Eye (tissue), 1 donor: ENCODE data around the gene TBCCD1.
"Not testable (repeated sequence)": the region's sequence is repeated elsewhere in the genome, so short reads cannot be mapped to it uniquely, and the experiment has no call there.

Experiments
- DNase-seq: peaks from one replicate; pipeline ENCODE4 v3.0.0-alpha.2; 2015

Gene TBCCD1

DNA sequence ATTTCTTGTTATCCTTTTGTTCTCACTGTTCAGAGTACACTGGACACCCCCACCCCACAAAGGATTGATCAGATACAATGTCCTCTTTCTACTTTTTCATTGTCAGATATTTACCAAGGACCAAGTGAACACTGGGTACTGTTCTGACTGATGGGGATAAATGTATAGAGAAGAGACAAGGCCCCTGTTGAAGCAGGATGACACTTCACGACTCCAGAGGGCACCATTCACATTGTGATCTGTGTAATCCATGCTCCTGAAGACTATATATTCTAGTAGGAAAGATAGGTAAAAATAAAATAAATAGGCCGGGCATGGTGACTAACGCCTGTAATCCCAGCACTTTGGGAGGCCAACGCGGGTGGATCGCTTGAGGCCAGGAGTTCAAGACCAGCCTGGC is 15.8 kb downstream of the TBCCD1 start:
- DNase-seq: no peak

DNA sequence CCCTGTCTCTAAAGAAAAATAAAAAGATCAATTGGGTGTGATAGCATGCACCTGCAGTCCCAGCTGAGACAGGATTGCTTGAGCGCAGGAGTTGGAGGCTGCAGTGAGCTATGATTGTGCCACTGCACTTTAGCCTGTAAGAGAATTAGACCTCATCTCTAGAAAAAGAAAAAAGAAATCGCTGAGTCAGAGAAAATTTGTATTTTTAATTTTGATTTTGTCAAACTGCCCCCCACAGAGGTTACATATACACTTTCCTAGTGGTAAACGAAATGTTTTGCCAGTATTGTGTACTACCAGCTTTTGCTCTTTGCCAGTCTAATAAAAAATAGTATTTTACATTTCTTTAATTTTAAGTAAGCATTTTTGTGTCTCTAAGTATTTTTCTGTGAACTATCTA is 17.6 kb downstream of the TBCCD1 start:
- no peak for DNase-seq

DNA sequence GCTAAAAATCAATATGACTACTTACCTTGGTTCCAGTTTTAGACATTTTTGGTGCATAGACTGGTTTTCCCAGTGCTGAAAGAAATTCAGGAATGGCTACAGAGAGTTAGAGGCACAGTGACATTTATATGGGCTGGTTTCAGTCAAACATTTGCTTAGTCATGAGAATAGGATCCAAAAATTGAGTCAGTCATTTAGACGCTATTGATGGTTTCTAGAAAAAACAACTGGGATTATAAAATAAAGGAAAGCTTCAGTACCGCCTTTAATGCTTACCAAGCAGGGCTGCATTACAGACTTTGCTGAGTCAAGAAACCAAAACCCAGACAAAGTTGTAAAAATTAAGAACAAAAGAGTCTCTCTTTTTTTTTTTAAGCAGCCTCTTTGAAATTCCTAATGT is 22.9 kb downstream of the TBCCD1 start, which contains the start of gene CRYGS:
Gene CRYGS (minus strand): TSS at position 100 of the 400 bp plus-strand sequence. CDS start 54 bp downstream, at position 46.
- DNase-seq: no peak

DNA sequence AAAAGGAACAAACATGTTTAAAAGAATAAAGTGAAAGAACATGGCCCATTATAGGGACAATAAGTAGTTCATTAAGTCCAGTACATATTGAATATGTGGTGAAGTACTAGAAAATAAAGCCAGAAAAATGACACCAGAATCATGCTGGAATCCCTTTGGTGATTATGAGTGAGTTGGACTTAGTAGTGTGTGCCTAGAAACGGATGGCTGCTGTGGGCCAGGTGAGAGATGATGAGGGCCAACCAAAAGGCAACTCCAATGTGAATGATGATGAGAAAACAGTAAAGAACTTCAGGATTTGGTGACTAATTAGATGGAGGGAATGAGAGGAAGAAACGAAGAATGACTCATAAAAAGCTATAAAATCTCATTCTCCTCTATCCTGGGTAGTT is 26.3 kb downstream of the TBCCD1 start:
- DNase-seq: no peak

DNA sequence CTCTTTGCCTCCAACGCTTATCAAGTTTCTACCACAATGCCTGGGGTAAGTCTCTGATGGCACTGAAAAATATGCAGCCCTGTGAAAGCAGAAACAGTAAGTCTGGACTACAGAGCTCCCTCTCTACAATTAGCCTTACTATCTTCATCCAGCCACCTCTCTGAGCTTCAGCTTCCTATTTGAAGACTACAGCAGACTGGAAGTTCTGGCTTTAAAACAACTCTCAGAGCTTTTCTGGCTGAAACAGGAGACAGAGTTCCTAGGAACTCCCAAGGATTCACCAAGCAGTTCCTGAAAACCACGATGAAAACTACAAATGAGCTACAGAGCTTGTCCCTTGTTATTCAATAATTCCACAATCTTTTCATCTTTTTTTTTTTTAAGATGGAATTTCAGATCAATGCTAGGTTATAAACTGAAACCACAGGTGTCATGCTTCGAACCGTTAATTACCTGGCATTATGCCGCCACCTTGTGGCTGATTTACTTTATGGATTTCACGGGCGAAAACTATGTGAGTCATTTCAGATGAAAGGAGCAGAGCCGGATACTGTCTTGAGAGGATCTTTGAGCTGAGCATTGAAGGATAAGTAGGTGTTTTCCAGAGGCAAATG is 26.8 kb downstream of the TBCCD1 start:
- peak; percentile 93 for DNase-seq

GRCh38 chr3:186538779-186539178 is 28.4 kb downstream of the TBCCD1 start:
- no peak for DNase-seq

GRCh38 chr3:186536883-186537844 is 30.0 kb downstream of the TBCCD1 start:
- DNase-seq: no peak

- no peak for DNase-seq
Measured at GRCh38 chr3:186534113-186534669, 32.9 kb downstream of the TBCCD1 start.

DNA sequence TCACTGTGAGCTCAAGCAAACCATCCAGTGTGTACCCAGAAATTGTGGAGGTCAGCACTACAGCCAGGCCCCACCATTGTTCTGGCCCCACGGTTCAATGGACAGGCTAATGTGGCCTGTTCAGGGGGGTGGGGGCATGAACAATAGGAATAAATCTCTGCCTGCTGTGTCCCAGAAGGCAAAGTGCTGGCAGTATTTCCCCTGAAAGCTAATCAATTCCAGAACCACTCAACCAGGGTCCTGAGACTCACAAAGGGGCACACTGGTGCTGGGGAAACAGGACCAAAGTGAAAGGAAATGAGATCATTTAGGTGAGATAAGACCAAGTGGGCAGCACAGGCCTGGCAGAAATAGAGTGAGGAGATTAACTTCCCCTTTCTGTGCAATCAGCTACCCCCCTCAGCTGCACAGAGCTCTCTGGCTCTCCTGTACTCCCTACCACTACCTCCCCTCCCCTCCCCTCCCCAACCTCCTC is 34.5 kb downstream of the TBCCD1 start:
- peak; percentile 82 for DNase-seq

GRCh38 chr3:186531694-186532093 is 35.4 kb downstream of the TBCCD1 start:
- DNase-seq: not testable (repeated sequence)

DNA sequence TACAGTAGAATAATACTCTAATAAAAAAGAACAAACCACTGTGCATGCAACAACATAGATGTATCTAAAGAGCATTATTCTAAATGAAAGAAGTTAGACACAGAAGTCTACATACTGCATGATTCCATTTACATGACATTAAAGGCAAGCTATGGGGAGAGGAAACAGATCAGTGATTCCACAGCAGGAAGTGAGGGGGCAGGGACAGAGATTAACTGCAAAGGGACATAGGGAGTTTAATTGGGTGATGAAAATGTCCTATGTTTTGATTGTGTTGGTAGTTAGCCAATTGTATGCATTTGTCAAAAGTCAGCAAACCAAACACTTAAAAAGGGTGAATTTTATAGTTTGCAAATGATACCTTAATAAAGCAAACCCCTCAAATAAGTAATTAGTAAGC is 36.7 kb downstream of the TBCCD1 start:
- DNase-seq: no peak

DNA sequence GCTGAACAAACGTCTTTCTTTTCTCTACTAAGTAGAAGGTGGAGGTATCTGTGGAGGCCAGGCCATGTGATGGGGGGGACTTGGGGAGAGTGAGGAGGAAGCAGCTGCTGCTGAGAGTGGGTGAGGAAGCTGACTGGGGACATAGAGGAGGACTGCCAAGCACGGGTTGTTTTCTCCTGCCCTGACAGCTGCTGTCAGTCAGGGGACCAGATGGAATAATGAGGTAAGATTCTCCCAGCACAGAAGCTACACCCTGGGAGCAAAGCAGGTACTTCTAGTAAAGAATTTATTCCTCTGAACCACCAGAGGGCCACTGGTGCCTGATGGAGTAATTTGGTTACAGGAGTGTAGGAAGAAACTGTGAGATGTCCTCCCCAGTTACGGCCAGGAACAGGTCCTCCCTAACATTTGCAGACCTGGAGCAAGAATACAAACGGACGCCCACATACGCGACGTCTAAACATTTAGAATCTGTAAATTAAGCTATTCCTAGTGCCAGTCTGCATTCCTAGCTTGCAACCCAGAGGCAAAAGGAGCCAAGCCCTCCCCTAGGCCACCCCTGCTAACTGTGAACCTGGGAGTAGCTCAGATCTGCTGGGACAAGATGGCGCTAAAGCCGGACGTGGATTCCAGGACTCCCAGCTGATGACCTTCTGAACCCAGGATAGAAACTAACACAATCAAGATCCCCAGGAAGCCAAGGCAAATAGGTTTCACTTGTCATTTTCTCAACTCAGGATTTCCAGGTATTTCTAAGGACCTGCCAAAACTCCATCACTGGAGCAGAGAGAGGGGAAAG is 37.7 kb downstream of the TBCCD1 start:
- DNase-seq: no peak

- DNase-seq: no peak
Measured at GRCh38 chr3:186526256-186526606, 40.9 kb downstream of the TBCCD1 start.

- DNase-seq: no peak
Measured at GRCh38 chr3:186525369-186526255, 41.5 kb downstream of the TBCCD1 start.

GRCh38 chr3:186524616-186525015 is 42.5 kb downstream of the TBCCD1 start:
- DNase-seq: no peak

- no peak for DNase-seq
Measured at GRCh38 chr3:186523434-186523833, 43.7 kb downstream of the TBCCD1 start.

- DNase-seq: no peak
Measured at GRCh38 chr3:186523022-186523421, 44.1 kb downstream of the TBCCD1 start.

DNA sequence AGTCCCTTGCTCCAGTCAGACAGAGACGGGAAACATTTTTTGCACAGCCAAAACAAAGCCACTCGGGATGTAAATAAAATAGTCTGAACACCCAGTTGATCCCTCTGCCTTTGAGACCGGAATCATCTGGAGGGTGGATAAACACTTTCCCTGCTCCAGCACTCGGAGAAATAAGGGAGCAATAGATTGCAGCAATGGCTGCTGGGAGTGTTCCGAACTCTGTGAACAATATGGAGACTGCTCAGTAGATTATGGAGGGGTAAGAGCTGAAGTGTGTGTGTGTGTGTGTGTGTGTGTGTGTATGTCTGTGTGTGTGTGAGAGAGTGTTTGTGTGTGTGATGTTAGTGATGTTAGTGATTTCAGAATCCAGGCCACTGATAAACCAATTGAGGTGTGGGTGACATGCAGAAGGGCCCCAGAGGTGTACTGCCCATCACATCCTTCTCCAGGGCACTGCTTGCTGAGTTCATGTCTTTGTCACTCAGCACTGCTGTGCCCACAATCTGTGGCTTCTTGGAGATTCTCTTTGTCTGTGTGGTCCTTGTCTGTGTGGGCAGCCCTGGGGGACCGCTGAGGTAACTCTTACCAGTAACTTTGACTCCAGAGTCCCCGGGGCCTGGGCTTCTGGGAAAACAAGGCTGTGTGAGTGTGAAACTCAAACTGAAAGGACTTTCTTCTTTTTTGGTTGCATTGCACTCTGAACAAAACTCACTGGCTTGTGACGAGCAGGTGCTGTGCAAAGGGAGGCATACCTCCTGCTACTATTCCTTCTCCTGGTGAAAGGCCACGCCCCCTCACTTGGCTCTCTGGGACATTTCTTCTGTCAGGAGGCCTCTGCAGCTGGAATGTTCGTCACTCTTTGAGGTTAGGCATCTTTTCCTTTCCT is 45.9 kb downstream of the TBCCD1 start:
- DNase-seq: no peak

- no peak for DNase-seq
Measured at GRCh38 chr3:186520431-186520830, 46.7 kb downstream of the TBCCD1 start.

GRCh38 chr3:186519021-186519658 is 48.0 kb downstream of the TBCCD1 start:
- DNase-seq: no peak
